Subcutaneous adipose tissue (tissue), 4 donors: ENCODE measurements around the gene GIN1. TPM values are rescaled to one million over a fixed set of nuclear protein-coding genes. Genes with fewer than 3 reads are reported as not detected.

Experiments
- CTCF ChIP-seq: fragments of 450-650 bp; IDR thresholded peaks from one replicate; pipeline ENCODE4 v1.5.1; 2016; ENCODE audit warnings: low read depth, mild to moderate bottlenecking, control low read depth, antibody characterized with exemption, moderate library complexity
- total RNA-seq, 4 donors: library from RNA; depleted of rRNA; stranded (reverse); fragments of >200 nt; gene quantifications; one replicate each; pipeline ENCODE4 v1.1.0, GENCODE V29; 2016

GIN1 gene
- total RNA-seq, 4 donors from 2014 or later: 3.0 to 6.5 (median 4.2) TPM

GRCh38 chr5:103036601-103037000, 83.3 kb downstream of the GIN1 start:
- no peak for TF ChIP-seq CTCF

Other genes with a start within 250 kb of the GIN1 start
- gene PPIP5K2, start 163 bp upstream of the GIN1 start, total RNA-seq: 10 to 100 TPM; 53.5 to 59.0 (median 56.9) TPM
- gene MACIR, start 138.6 kb upstream of the GIN1 start, total RNA-seq: 10 to 100 TPM; 12.2 to 41.7 (median 19.5) TPM